ENCODE measurements around the gene NAA16. TPM values are rescaled to one million over a fixed set of nuclear protein-coding genes. Genes with fewer than 3 reads are reported as not detected.

The NAA16 gene
- total RNA-seq, 1 donor from 2014 or later, result 48.4 TPM

DNA sequence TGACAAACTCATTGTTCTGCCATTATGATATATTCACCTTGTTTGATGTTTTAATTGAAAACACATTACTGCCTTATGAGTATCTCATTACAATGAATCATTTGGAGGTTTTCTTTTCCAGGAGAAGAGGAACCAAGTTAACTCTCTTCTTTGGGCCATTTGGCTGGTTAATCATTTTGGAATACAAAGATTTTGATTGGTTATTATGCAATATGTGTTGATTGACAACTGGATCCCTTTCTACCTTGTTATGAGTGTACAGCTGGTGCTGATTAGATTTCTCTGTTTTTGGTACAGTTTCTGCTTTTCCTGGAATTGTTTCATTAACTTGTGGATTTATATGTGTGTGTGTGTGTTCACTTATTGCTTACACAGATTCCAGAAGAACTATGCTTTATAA lies 97.1 kb downstream of the NAA16 start:
- H3K27ac Mint-ChIP-seq, result no peak overlapping the region
- no peaks in the 10 kb centered on the region for H3K36me3 Mint-ChIP-seq (ENCODE audit: insufficient read depth)
- no peak for DNase-seq (ENCODE audit: low spot score, unreplicated experiment)
- H3K9me3 Mint-ChIP-seq (ENCODE audit: low read depth), result peaks cover 4% of the 10 kb centered on the region
- no peak overlapping the region for H3K4me3 Mint-ChIP-seq (ENCODE audit: low read depth)
- H3K4me1 Mint-ChIP-seq (ENCODE audit: low read depth), result no peaks in the 10 kb centered on the region
- H3K27me3 Mint-ChIP-seq, result peaks cover 7% of the 10 kb centered on the region
- TF ChIP-seq, protein P1, sequence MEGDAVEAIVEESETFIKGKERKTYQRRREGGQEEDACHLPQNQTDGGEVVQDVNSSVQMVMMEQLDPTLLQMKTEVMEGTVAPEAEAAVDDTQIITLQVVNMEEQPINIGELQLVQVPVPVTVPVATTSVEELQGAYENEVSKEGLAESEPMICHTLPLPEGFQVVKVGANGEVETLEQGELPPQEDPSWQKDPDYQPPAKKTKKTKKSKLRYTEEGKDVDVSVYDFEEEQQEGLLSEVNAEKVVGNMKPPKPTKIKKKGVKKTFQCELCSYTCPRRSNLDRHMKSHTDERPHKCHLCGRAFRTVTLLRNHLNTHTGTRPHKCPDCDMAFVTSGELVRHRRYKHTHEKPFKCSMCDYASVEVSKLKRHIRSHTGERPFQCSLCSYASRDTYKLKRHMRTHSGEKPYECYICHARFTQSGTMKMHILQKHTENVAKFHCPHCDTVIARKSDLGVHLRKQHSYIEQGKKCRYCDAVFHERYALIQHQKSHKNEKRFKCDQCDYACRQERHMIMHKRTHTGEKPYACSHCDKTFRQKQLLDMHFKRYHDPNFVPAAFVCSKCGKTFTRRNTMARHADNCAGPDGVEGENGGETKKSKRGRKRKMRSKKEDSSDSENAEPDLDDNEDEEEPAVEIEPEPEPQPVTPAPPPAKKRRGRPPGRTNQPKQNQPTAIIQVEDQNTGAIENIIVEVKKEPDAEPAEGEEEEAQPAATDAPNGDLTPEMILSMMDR (IDR thresholded peaks at IDR 0.05; ENCODE audit: unreplicated experiment), result no peak

DNA sequence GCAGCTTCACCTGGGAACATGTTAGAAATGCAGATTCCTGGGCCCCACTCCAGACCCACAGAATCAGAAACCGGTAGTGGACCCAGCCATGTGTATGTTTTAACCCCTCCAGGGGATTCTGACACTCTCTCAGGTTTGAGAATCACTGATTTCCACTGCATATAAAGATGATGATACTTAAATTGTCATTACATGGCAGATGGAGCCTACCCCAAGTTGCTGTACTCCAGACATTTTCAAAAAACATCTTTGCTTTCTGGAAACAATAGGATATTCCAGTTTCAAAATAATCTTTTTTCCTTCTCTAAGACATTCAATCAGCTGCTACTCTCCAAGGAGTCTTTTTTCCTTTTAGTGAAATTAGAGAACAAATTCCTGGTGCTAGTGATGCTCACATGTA lies 97.7 kb downstream of the NAA16 start:
- Mint-ChIP-seq H3K9me3 (ENCODE audit: low read depth) (peaks cover 4% of the 10 kb centered on the region), H3K4me1 (ENCODE audit: low read depth) (no peaks in the 10 kb centered on the region)

DNA sequence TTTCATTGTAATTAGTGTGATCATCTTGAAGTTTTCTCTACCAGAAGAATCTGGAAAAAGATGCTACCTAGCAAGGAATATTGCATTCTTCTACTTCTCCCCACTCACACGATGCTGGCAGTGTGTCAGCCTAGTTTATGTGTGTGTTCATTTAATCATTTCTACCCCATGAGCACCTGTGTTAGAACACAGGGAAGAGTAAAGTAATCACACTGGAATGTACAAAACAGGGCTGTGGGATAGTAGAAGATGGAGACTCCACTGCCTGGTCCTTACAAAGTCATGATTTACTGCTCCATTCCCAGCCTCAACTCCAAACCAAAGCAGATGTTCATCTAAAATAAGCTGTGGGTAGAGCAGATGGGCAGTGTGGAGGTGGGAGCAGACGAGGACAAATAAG lies 98.5 kb downstream of the NAA16 start:
- H3K27ac Mint-ChIP-seq, result no peak overlapping the region

More for the DNA sequence above, 97.7 kb downstream of the NAA16 start:
- no peak for DNase-seq (ENCODE audit: low spot score, unreplicated experiment)
- H3K27ac Mint-ChIP-seq, result no peak overlapping the region
- H3K4me3 Mint-ChIP-seq (ENCODE audit: low read depth), result no peak overlapping the region
- TF ChIP-seq, protein P1 (IDR thresholded peaks at IDR 0.05; ENCODE audit: unreplicated experiment), result no peak
- peaks cover 7% of the 10 kb centered on the region for H3K27me3 Mint-ChIP-seq
- H3K36me3 Mint-ChIP-seq (ENCODE audit: insufficient read depth), result no peaks in the 10 kb centered on the region

GRCh38 chr13:41411060-41411459 lies 100.0 kb downstream of the NAA16 start:
- Mint-ChIP-seq H3K4me3 (ENCODE audit: low read depth) (no peak overlapping the region), H3K27ac (no peak overlapping the region), H3K27me3 (peaks cover 7% of the 10 kb centered on the region), H3K9me3 (ENCODE audit: low read depth) (no peaks in the 10 kb centered on the region), H3K36me3 (ENCODE audit: insufficient read depth) (no peaks in the 10 kb centered on the region), H3K4me1 (ENCODE audit: low read depth) (no peaks in the 10 kb centered on the region)
- DNase-seq (ENCODE audit: low spot score, unreplicated experiment), result no peak
- TF ChIP-seq, protein P1 (IDR thresholded peaks at IDR 0.05; ENCODE audit: unreplicated experiment), result no peak

More for the DNA sequence above, 98.5 kb downstream of the NAA16 start:
- TF ChIP-seq, protein P1 (IDR thresholded peaks at IDR 0.05; ENCODE audit: unreplicated experiment), result no peak
- DNase-seq (ENCODE audit: low spot score, unreplicated experiment), result no peak
- no peaks in the 10 kb centered on the region for H3K36me3 Mint-ChIP-seq (ENCODE audit: insufficient read depth)
- H3K4me3 Mint-ChIP-seq (ENCODE audit: low read depth), result no peak overlapping the region
- peaks cover 7% of the 10 kb centered on the region for H3K27me3 Mint-ChIP-seq
- no peaks in the 10 kb centered on the region for H3K4me1 Mint-ChIP-seq (ENCODE audit: low read depth)
- H3K9me3 Mint-ChIP-seq (ENCODE audit: low read depth), result no peaks in the 10 kb centered on the region

- Mint-ChIP-seq H3K4me3 (ENCODE audit: low read depth) (no peak overlapping the region), H3K27ac (no peak overlapping the region), H3K36me3 (ENCODE audit: insufficient read depth) (no peaks in the 10 kb centered on the region), H3K4me1 (ENCODE audit: low read depth) (no peaks in the 10 kb centered on the region), H3K27me3 (peaks cover 7% of the 10 kb centered on the region), H3K9me3 (ENCODE audit: low read depth) (no peaks in the 10 kb centered on the region)
- DNase-seq (ENCODE audit: low spot score, unreplicated experiment), result no peak
- TF ChIP-seq, protein P1 (IDR thresholded peaks at IDR 0.05; ENCODE audit: unreplicated experiment), result no peak
Observed at GRCh38 chr13:41411522-41411921, 100.5 kb downstream of the NAA16 start.

All from progenitor cell of endocrine pancreas (in vitro differentiated cells).